ENCODE results near the gene TIPARP.

Gene TIPARP

DNA sequence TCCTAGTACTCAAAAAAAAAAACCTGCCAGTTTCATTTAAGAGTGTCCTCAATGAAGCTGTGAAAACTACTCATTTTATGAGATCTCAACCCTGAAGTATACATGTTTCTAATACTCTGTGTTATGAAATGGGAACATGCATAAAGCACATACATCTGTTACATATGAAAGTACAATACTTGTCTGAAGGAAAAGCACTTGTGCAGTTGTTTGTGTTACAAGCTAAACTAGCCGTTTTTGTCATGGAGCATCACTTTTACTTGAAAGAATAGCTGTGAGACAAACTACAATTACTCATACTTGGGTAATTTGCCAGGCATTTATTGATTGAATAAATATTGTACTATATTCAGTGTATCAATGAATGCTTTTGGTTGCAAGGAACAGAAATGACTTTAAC lies 72.7 kb downstream of the TIPARP start:
- no peak for DNase-seq

DNA sequence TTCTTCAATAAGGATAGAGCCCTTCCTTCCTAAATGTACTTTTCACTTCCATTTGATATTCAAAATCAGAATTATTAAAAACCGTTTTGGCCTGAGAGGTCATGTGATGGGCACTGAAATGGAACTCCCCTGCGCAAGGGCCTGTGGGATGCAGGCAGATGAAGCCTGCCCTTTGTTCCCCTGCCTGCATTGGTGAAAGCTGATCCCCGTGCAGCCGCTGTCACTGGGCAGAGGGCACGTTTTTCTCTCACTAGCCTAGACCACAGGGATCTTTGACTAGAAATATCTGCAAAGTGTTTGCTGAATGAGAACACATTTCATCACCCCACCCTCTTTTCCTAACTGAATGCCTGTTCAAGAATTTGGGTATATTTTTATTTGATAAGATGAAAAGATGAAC lies 74.9 kb downstream of the TIPARP start:
- no peak for DNase-seq

DNA sequence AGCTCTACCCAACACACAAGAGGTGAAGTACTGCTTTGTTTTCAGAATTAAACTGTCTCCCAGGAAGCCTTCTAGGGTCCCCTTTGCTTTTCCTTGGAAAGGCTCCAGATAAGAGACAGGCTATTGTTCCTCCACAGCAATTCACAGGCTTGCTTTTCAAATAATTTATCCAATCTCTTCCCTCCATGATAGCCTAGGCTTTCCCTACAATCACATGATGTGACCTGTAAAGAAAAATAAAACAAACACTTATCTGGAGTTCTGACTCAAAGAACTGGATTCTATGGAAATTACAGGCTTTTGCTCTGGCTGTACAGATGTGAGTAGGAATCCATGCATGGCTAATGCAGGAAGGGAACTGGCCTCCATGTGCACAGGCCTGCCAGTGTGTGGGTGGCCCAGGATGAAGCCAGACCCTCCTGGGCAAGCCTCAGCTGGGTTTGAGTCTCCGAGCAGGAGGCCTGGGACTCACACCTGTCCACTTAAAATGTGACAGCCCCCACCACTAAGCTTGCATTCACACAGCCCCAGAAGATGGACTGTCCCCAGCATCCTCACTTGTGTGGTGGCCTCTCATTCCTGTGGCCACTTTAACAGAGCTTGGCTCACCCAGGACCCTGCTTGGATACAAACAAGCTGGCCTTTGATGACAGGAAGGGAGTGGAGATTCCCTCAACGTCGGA lies 75.9 kb downstream of the TIPARP start:
- DNase-seq = no peak

DNA sequence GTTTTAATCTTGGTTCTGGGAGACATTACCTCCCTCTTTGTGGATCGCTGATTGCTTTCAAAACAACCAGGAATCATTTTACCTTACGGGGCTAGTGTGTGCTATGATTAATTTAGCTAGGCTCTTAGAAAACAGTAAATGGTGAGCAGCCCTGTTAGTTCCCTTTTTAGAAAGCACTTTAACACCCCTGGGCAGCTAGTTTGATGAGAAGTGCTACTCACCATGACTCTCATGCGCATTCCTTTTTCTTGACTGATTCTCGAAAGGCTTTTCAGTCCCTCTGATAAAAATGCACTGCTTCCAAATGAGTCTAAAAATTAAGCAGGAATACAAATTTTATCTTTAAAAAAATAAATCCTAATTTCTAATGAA lies 76.5 kb downstream of the TIPARP start:
- DNase-seq = no peak

DNA sequence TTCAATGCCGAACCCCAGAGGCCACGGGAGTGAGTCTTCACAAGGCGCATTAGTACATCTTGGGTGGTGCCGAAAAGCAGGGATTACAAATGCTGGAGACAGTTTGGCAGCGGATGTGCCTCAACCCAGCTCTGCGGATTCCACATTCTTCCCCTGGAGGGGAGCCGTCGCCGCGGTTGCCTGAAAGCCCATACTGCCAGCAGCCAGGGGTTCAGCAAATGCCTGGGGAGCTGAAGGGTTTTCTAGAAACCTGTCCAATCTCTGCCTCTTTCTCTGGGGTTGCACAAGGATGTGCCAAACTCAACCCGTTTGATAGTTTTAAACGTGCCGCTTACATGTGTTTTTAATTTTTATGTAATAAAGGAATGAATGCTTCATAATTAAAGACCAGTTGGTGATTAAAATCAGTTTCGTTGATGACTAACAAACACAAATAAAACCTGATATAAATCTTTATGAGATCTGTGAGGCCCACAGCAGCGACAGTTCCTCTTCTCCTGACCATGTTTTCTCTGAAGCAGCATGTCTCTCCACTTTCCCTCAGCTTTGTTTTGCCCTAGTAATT lies 77.2 kb downstream of the TIPARP start:
- no peak for DNase-seq
